Adipose tissue (tissue), 3 donors: ENCODE data around the gene MTMR12. TPM values are rescaled to one million over a fixed set of nuclear protein-coding genes. Genes with fewer than 3 reads are reported as not detected.

Source experiments
- H3K27ac ChIP-seq: one replicate; pipeline ENCODE4 v1.5.1; 2013; ENCODE audit warnings: low read depth, low read length
- WGBS, 3 donors: extraction: QIAGEN DNeasy Blood & Tissue Kit; methylation state at CpG; one replicate each; pipeline ENCODE4 v1.1.7; 2013; 5-methylcytosine and 5-hydroxymethylcytosine counted together
- polyA plus RNA-seq, 3 donors: library from polyadenylated mRNA; stranded (reverse); fragments of 200-250 nt; gene quantifications; one replicate each; pipeline ENCODE4 v1.2.3, GENCODE V29; 2013
- donor health status: healthy with polysubstance abuse.
- donor health status: Bipolar disorder and iron deficiency.
- donor health status: healthy.

Gene MTMR12, protein sequence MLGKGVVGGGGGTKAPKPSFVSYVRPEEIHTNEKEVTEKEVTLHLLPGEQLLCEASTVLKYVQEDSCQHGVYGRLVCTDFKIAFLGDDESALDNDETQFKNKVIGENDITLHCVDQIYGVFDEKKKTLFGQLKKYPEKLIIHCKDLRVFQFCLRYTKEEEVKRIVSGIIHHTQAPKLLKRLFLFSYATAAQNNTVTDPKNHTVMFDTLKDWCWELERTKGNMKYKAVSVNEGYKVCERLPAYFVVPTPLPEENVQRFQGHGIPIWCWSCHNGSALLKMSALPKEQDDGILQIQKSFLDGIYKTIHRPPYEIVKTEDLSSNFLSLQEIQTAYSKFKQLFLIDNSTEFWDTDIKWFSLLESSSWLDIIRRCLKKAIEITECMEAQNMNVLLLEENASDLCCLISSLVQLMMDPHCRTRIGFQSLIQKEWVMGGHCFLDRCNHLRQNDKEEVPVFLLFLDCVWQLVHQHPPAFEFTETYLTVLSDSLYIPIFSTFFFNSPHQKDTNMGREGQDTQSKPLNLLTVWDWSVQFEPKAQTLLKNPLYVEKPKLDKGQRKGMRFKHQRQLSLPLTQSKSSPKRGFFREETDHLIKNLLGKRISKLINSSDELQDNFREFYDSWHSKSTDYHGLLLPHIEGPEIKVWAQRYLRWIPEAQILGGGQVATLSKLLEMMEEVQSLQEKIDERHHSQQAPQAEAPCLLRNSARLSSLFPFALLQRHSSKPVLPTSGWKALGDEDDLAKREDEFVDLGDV
- polyA plus RNA-seq = 10 to 100 TPM; 13.6 to 21.8 (median 14.5) TPM

DNA sequence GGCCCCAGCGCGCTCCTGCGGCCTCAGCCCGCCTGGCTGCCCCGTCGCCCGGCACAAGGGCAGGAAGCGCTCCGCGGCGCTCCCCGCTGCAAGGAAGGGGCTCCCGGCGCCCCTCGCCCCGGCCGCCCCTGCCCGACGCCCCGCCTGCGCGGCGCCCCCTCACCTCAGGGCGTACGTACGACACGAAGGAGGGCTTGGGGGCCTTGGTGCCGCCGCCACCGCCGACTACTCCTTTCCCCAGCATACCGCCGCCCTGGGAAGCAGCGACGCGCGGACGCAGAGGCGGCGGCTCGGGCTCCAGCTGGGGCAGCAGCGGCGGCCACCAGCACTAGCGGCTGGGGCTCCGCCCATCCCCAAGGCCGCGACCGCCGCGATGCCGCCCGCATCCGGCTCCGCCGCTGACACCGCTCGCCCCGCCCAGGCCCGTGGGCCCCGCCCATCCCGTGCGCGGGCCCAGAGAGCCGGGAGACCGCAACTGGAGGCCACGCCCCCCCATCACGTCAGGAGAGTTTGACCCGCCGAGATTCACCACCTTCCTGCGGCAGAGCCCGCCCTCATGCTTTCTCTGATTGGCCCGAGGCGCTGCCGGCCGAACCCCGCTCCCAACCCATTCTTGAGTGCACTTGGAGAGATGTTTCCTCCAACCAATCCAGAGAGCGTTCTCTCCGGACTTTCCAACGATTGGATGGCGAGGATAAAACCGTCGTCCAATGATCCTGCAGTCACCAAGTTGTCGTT lies at the start of gene MTMR12:
MTMR12 (minus strand) TSS at position 345 of the 738 bp plus-strand sequence; CDS start at position 244, 101 bp downstream.
- WGBS, 3 donors = 0% methylated on average over 72 to 82 of the region's 83 CpGs

DNA sequence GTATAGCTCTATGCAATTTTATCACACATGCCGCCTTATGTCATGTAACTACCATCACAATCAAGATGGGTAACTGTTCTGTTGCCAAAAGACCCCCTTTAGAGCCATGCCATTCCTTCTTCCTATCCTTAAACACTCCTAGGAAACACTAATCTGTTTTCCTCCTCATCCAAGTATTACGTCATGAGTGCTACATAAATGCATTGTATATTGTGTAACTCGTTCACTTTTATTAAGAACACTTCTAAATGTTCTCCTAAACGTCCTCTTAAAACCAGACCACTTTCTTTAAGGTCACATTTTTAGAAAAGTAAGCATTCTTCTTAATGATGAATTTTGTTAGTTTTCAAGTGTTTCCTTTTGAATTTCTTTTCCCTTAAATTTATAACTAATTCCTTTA lies 49.8 kb upstream of the MTMR12 start:
- WGBS, 3 donors = 82 to 91% (median 86%) methylated on average over 4 of the region's 4 CpGs
- H3K27ac ChIP-seq = no peak overlapping the region

More for the DNA sequence above, at the start of gene MTMR12:
- H3K27ac ChIP-seq = peak within 1 kb of the TSS; percentile 88

DNA sequence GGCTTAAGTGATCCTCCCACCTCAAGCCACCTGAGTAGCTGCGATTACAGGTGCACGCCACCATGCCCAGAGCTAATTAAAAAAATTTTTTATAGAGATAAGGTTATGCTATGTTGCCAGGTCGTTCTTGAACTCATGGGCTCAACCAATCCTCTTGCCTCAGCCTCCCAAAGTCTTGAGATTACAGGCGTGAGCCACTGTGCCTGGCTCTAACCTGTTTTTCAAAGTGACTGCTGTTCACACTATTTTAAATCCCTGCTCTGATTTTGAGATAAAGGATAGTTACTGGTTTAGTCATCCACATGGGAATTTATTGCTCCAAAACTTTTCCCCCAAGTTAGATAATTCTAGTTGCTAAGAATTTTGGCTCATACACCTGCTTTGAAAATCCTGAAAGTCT lies 48.2 kb upstream of the MTMR12 start:
- WGBS, 3 donors = 91 to 95% (median 95%) methylated on average over 4 of the region's 4 CpGs
- H3K27ac ChIP-seq = no peak overlapping the region

DNA sequence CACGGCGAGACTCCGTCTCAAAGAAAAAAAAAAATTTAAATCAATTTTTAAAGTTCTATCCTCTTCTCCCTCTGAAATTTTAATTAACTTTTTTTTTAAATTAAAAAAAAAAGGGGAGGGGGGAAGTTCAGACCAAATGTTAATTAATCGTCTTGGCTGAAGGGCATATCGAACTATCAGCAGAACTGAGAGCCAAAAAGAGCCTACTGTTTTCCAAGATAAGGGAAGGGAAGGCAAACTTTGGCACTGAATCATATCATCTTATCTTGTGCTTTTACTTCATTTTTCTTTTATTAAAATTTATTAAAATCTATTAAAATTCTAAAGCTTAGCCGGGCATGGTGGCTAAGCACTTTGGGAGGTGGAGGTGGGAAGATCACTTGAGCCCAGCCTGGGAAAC lies 45.9 kb upstream of the MTMR12 start:
- 82 to 88% (median 83%) methylated on average over 6 of the region's 6 CpGs for WGBS, 3 donors

DNA sequence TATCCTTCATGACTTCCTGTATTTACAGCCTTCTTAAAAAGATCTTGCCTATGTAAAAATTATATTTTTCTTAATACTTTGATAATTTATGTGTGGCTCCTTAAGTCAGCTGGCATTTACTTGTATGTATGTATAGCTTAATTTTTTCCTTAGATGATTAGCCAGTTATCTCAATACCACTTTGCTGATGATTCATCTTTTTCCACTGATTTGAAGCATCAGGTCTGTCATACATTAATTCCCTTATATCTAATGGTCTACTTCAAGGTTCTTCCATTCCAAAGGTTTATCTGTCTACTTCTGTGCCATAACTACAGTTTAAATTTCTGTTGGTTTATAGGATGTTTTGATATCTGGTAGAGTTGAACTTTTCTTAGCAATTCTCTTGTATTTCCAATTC lies 44.9 kb upstream of the MTMR12 start:
- no peak overlapping the region for H3K27ac ChIP-seq

More for the DNA sequence above, 45.9 kb upstream of the MTMR12 start:
- no peak overlapping the region for H3K27ac ChIP-seq

DNA sequence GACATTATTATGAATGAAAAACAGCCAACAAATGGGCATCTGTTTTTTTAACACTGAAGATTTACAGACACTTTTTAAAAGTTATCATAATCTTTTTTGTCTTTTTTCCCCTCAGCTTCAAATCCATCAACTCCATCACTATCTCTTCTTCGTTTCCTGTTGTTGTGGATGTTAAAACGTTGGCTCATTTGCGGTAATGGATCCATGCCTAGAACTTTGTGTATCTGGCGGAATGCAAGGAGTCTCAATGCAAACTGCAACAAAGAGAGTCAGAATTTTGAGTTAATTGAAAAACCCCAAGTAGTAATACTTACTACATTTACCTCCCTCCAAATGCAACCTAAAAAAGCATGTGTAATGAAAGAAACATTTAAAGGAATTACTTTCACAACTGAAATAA lies 42.9 kb upstream of the MTMR12 start:
- H3K27ac ChIP-seq = no peak overlapping the region
- 66 to 73% (median 71%) methylated on average over 4 of the region's 4 CpGs for WGBS, 3 donors

DNA sequence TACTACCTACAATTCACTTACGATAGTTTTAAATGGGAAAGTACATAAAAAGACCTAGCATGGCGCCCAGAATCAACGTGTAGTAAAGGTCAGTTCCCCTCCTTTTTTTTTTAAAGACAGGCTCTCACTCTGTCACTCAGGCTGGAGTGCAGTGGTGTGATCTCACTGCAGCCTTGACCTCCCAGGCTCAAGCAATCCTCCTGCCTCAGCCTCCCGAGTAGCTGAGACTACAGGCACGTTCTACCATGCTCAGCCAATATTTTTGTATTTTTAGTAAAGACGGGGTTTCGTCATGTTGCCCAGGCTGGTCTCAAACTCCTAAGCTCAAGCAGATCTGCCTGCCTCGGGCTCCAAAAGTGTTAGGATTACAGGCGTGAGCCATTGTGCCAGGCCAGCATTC lies 40.7 kb upstream of the MTMR12 start:
- H3K27ac ChIP-seq = no peak overlapping the region
- WGBS, 3 donors = 95 to 96% (median 96%) methylated on average over 9 of the region's 9 CpGs

DNA sequence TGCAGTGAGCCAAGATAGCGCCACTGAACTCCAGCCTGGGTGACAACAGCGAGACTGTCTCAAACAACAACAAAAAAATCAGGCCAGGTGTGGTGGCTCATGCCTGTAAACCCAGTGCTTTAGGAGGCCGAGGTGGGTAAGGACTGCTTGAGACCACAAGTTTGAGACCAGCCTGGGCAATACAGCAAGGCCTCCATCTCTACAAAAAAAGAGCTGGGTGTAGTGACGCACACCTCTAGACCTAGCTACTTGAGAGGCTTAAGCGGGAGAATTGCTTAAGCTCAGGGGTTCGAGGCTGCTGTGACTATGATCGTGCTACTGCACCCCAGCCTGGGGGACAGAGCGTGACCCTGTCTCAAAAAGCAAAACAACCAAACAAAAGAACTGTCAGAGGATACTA lies 39.9 kb upstream of the MTMR12 start:
- 92 to 97% (median 93%) methylated on average over 8 of the region's 8 CpGs for WGBS, 3 donors
- no peak overlapping the region for H3K27ac ChIP-seq

DNA sequence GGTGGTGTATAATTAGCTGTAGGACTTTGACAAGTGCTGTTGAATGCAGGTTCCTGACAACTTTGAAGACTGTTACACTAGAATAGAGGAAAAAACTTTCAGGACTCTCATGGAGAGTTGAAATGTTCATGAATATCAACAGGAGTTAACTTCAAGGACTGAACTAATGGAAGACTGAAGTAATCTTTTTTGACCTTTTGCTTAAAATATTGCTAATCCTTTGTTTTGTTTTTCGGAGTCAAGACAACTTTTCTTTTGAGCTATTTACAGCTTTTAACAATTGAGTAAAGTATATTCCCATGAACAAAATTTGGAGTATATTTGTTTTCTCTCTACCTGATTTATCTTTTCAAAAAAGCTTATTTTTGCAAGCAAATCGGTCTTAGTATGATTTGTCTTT lies 34.1 kb upstream of the MTMR12 start:
- WGBS, 3 donors = 95 to 98% (median 97%) methylated on average over 2 of the region's 2 CpGs
- H3K27ac ChIP-seq = no peak overlapping the region

DNA sequence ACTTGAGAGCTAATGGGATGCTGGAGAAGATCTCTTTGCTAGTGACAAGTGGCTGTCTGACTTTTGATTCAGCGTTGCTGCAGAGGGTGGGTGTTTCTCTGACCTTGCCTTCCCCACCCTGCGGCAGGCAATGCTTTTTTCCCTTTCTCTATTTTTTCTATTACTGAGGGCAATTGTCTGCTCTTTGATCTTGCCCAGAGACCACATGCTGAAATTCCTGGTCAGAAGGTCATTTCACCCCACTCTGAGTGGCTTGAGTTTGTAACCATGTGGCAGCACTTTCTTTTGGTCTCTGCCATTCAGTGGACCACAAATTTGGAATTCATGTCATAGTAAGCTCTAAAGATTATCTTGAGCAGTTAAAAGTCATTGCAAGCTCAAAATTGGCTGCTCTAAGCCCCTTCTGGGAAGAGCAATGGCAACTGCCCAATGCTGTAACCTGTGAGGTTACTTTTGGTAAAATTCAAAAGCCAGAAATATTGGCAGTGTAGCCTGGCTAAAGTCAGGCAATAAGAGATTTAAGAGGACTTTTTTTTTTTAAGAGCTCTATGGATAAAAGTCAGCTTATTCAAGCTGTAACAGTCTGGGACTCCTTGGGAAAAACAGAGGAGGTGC lies 30.4 kb upstream of the MTMR12 start:
- no peak overlapping the region for H3K27ac ChIP-seq
- 82 to 93% (median 91%) methylated on average over 2 of the region's 2 CpGs for WGBS, 3 donors

DNA sequence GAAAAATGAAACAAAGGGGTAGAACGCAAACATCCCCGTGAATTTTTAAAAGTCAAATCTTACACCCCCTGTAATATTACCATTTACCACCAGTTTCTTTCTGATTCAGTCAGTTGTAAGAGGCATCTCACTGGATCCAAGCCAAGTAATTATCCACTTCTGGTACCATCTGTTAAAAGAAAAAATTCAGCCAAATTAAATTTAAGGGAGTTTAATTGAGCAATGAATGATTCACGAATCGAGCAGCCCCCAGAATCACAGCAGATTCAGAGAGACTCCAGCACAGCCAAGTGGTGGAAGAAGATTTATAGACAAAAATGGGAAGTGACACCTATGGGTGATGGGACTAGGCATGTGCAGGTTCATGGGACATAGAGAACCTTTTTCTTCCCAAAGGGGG lies 29.9 kb upstream of the MTMR12 start:
- WGBS, 3 donors = 61 to 84% (median 71%) methylated on average over 4 of the region's 4 CpGs
- no peak overlapping the region for H3K27ac ChIP-seq

DNA sequence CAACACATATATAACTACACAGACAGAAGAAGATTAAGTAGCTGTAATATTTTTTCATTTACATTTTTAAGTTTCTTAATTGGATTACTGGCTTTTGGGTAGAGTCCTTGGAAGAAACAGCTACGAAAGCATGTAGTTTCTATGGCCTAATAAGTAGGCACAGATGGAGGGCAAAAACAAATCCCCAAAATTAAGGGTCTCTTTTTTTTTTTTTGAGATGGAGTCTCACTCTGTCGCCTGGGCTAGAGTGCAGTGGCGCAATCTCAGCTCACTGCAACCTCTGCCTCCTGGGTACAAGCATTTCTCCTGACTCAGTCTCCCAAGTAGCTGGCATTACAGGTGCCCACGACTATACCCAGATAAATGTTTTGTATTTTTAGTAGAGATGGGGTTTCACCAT lies 27.1 kb upstream of the MTMR12 start:
- H3K27ac ChIP-seq = no peak overlapping the region
- 82 to 88% (median 87%) methylated on average over 4 of the region's 4 CpGs for WGBS, 3 donors

DNA sequence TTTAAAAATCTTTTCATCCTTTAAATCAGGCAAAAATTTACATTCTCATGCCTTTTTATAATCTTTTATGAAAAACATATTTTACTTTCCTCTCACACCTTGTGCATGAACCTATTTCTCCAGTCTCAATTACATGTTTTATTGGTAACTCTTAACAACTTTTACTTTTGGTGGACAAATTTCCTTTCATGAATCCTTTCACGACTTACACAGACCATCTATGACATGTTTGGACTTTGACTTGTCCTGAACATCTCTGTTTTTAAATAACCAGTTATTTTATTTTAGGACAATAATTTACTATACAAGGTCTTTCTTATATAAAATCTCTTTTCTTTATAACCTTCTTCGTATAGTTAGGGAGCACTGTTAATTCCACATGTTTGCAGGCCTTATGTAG lies 26.5 kb upstream of the MTMR12 start:
- WGBS, 3 donors = 74 to 79% (median 76%) methylated on average over 2 of the region's 2 CpGs
- no peak overlapping the region for H3K27ac ChIP-seq

DNA sequence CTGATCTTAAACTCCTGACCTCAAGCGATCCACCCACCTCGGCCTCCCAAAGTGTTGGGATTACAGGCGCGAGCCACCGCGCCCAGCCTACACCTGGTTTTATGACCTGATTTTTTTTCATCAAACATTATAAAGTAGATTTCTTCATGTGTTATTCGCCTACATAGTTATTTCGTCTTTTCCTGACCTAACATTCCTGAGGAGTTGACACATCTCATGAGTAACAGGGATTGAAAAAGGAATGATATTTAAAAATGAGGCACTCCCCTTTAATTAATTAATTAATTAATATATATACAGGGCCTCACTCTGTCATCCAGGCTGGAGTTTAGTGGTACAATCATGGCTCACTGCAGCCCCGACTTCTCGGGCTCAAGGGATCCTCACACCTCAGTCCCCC lies 20.2 kb upstream of the MTMR12 start:
- no peak overlapping the region for H3K27ac ChIP-seq
- 94 to 96% (median 95%) methylated on average over 10 of the region's 10 CpGs for WGBS, 3 donors

DNA sequence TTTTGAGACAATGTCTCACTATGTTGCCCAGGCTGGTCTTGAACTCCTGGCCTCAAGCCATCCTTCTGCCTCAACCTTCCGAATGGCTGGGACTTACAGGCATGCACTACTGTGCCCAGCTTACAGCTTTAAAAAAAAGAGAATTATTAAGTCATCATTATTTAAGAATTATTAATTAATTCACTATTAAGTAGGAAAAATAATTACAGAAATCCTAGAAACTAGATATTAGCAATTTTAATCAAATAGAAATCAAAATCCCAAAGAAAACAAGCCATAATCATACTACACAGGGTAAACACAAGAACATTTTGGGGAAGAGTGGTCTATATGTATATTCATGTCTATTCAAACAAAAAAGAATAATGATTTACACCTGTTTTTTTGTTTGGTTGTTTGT lies 19.6 kb upstream of the MTMR12 start:
- 86 to 97% (median 93%) methylated on average over 1 of the region's 1 CpG for WGBS, 3 donors
- no peak overlapping the region for H3K27ac ChIP-seq

DNA sequence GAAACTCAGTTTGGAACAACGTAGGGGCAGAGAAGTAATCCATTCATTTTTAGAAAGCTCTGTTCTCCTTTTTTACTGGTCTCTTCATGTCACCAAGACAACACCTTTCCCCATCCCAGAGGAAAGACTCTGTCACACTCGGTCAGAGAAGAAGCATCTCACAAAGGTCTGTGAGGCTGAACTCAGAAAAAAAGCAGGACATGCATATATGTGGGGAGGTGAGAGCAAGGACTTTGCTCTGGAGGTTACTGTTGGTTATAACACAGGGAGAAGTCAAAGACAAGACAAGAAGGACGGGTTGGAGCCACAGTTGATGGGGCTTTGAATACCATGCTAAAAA lies 19.2 kb upstream of the MTMR12 start:
- no peak overlapping the region for H3K27ac ChIP-seq
- WGBS, 3 donors = 55 to 72% (median 64%) methylated on average over 3 of the region's 3 CpGs

DNA sequence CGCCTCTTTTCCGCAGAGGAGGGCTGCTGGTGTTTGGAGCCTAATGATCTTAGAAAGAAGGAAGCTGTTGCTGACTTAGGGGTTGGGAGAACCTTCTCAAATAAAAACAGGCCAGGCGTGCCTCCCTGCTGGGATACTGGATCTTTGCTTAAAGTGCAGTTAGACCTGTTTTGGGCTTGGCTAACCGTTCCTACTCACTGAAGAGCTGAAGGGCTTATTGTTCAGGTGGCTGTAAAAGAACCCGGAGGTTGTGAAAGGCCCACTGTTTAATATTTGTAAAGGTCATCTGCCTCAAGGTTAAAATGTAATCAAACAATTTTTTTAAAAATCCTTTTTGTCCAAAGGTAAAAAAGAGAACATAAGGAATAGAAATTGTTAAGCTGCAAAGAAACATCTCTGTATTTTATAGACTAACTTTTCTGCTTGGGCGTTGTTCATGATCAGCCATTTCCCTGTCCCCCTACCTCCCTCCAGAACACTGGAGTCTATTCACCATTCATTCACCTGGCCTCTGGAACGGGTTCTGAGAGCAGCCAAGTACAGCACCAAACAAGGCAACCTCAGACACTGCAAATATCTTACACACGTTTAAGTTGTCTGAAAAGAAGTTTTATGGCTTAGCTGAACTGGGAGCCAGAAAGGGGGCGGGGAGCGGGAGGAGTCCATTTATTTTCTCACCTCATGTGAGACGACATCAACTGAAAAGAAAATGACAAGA lies 18.6 kb upstream of the MTMR12 start:
- no peak overlapping the region for H3K27ac ChIP-seq
- 44 to 72% (median 58%) methylated on average over 11 of the region's 11 CpGs for WGBS, 3 donors
